A673 (cell line): ENCODE measurements around the gene ACSBG1.

Source experiments
- CTCF ChIP-seq: fragments of 300-800, 200-600 bp; sonication (generic); conservative IDR thresholded peaks from 2 replicates; pipeline ENCODE4 v1.5.1; 2017; ENCODE audit warnings: low read depth, mild to moderate bottlenecking, antibody characterized with exemption, low read length, moderate library complexity, mixed read lengths
- EZH2 ChIP-seq: fragments of 200-600 bp; sonication (generic); IDR thresholded peaks from 2 replicates; pipeline ENCODE4 v1.6.1; 2017; ENCODE audit warnings: borderline replicate concordance, low read depth, mild to moderate bottlenecking, mixed read lengths, antibody characterized with exemption, low read length; ENCODE audit not compliant: poor library complexity, severe bottlenecking

DNA sequence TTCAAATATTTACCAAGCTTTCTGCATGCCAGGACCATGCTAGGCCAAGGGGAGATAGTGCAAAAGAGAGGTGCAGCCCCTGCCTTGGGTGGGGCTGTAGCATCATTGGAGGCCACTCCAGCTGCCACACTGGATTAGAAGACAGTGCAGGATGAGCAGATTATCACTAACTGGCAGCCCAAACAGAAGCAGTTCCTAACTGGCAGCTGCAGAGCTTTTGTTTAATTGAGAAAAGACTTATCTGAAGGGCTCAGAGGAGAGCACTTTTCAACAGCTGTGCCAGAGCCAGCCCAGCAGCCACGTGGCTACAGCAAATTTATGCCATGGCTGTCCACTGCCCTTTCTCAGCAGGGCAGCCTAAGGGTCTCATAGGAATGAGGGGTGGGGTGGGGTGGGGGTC lies 13.5 kb upstream of the ACSBG1 start:
- TF ChIP-seq EZH2 (no peak), CTCF (no peak)
